HCEC 1CT (cell line): ENCODE data around the gene ATP5PB.

ENCODE experiments used
- DNase-seq: peaks from one replicate; pipeline ENCODE4 v3.0.0-alpha.2; 2017

The ATP5PB gene

DNA sequence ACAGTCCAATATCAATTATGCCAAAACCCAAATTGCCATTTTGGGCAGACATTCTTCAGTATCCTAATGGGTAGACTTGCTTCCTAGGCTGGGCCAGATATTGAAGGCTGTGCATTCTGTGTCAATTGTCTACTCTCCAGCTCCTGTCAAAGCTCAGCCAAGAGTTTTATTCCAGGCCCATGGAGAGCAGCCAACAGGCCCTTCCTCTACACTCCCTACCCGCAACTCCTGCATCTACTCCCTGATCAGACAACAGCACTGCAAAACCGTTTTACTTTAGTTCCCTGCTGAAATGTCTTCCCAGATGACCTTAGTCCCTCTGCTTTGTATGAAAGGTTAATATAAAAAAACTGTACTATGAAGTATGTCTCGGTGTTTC is 60.7 kb downstream of the ATP5PB start:
- no peak for DNase-seq

- no peak for DNase-seq
These were observed 62.1 kb downstream of the ATP5PB start for GRCh38 chr1:111511370-111511769.
